Smooth muscle cell (in vitro differentiated cells): ENCODE results near the gene FGFR2. TPM values are rescaled to one million over a fixed set of nuclear protein-coding genes. Genes with fewer than 3 reads are reported as not detected.

Experiments used
- DNase-seq: peaks from one replicate; lab custom pipeline; 2025; ENCODE audit not compliant: unreplicated experiment; lab: John Stamatoyannopoulos, UW
- H2AFZ ChIP-seq: fragments of 200-600 bp; sonication (generic); 2 replicates; pipeline ENCODE4 v1.6.0; 2016; ENCODE audit warnings: antibody characterized with exemption, low read depth, mild to moderate bottlenecking
- H3F3A ChIP-seq: fragments of 200-600 bp; sonication (generic); 2 replicates; pipeline ENCODE4 v1.6.0; 2017; ENCODE audit warnings: antibody characterized with exemption, low read depth
- H3K27ac ChIP-seq: fragments of 200-600 bp; sonication (generic); 2 replicates; pipeline ENCODE4 v1.5.1; 2016; ENCODE audit warnings: low read depth, mild to moderate bottlenecking
- H3K27me3 ChIP-seq: fragments of 200-600 bp; sonication (generic); 2 replicates; pipeline ENCODE4 v1.6.1; 2016; ENCODE audit warnings: low read depth, mild to moderate bottlenecking
- H3K36me3 ChIP-seq: fragments of 200-600 bp; sonication (generic); 2 replicates; pipeline ENCODE4 v1.5.1; 2016; ENCODE audit warnings: low read depth
- H3K4me1 ChIP-seq: fragments of 200-600 bp; sonication (generic); 2 replicates; pipeline ENCODE4 v1.5.1; 2016; ENCODE audit warnings: low read depth
- H3K4me2 ChIP-seq: fragments of 200-600 bp; sonication (generic); 2 replicates; pipeline ENCODE4 v1.6.0; 2016; ENCODE audit warnings: mild to moderate bottlenecking
- H3K4me3 ChIP-seq: fragments of 200-600 bp; sonication (generic); 2 replicates; pipeline ENCODE4 v1.5.1; 2016; ENCODE audit warnings: mild to moderate bottlenecking
- H3K79me2 ChIP-seq: fragments of 200-600 bp; sonication (generic); 2 replicates; pipeline ENCODE4 v1.6.0; 2016; ENCODE audit warnings: low read depth, mild to moderate bottlenecking
- H3K9ac ChIP-seq: fragments of 200-600 bp; sonication (generic); 2 replicates; pipeline ENCODE4 v1.6.0; 2016; ENCODE audit warnings: low read depth
- H3K9me3 ChIP-seq: fragments of 200-600 bp; sonication (generic); replicated peaks from 2 replicates; pipeline ENCODE4 v1.5.1; 2016; ENCODE audit warnings: low read depth
- H4K20me1 ChIP-seq: fragments of 200-600 bp; sonication (generic); 2 replicates; pipeline ENCODE4 v1.6.0; 2016; ENCODE audit warnings: low read depth
- CTCF ChIP-seq: fragments of 200-600 bp; sonication (generic); IDR thresholded peaks from 2 replicates; pipeline ENCODE4 v1.5.1; 2017; ENCODE audit warnings: borderline replicate concordance, mild to moderate bottlenecking, antibody characterized with exemption; ENCODE audit not compliant: insufficient read depth, poor library complexity, severe bottlenecking
- WGBS: methylation state at CpG from one replicate; pipeline ENCODE4 v1.1.7; 2016; ENCODE audit warnings: low lambda C conversion rate; 5-methylcytosine and 5-hydroxymethylcytosine counted together
- polyA plus RNA-seq: library from polyadenylated mRNA; unstranded; fragments of >200 nt; fragmentation: Nextera tagmentation; extraction: Ambion mirVana; gene quantifications from 2 replicates; pipeline ENCODE4 v1.2.1, GENCODE V29; 2016
- total RNA-seq: library from RNA; depleted of rRNA; stranded (reverse); fragments of >200 nt; gene quantifications from 2 replicates; pipeline ENCODE4 v1.2.3, GENCODE V29; 2014

Gene FGFR2
- total and polyA plus RNA-seq, 2 experiments from 2014 or later, result 85.9 to 103 TPM

GRCh38 chr10:121617176-121617575 lies 18.9 kb upstream of the FGFR2 start:
- H3K27ac ChIP-seq, result no peak overlapping the region
- no peaks in the 10 kb centered on the region for H3F3A ChIP-seq
- peaks cover 4% of the 10 kb centered on the region for H3K9me3 ChIP-seq
- 96% methylated on average over 7 of the region's 7 CpGs for WGBS
- no peaks in the 10 kb centered on the region for H3K36me3 ChIP-seq
- no peak for DNase-seq
- no peak for TF ChIP-seq CTCF
- no peak overlapping the region for H3K4me3 ChIP-seq
- H2AFZ ChIP-seq, result no peak overlapping the region
- no peak overlapping the region for H3K4me2 ChIP-seq
- no peaks in the 10 kb centered on the region for H3K79me2 ChIP-seq
- H3K9ac ChIP-seq, result no peak overlapping the region
- no peaks in the 10 kb centered on the region for H3K4me1 ChIP-seq
- H3K27me3 ChIP-seq, result no peaks in the 10 kb centered on the region
- H4K20me1 ChIP-seq, result no peaks in the 10 kb centered on the region

- Histone ChIP-seq H2AFZ (no peak overlapping the region), H4K20me1 (no peaks in the 10 kb centered on the region), H3K27me3 (no peaks in the 10 kb centered on the region), H3K4me2 (no peak overlapping the region), H3K36me3 (no peaks in the 10 kb centered on the region), H3K9ac (no peak overlapping the region), H3F3A (peaks cover 1% of the 10 kb centered on the region), H3K79me2 (no peaks in the 10 kb centered on the region), H3K4me1 (no peaks in the 10 kb centered on the region), H3K4me3 (no peak overlapping the region), H3K27ac (no peak overlapping the region), H3K9me3 (peaks cover 4% of the 10 kb centered on the region)
- WGBS, result 68% methylated on average over 11 of the region's 11 CpGs
- no peak for DNase-seq
- TF ChIP-seq CTCF, result no peak
These were observed 18.0 kb upstream of the FGFR2 start for GRCh38 chr10:121616291-121616690.

- Histone ChIP-seq H4K20me1 (no peaks in the 10 kb centered on the region), H3K4me2 (no peak overlapping the region), H3K79me2 (no peaks in the 10 kb centered on the region), H3K27me3 (no peaks in the 10 kb centered on the region), H3F3A (peaks cover 6% of the 10 kb centered on the region), H2AFZ (no peak overlapping the region), H3K27ac (no peak overlapping the region), H3K9ac (no peak overlapping the region), H3K36me3 (no peaks in the 10 kb centered on the region), H3K4me3 (no peak overlapping the region), H3K4me1 (no peaks in the 10 kb centered on the region), H3K9me3 (peaks cover 4% of the 10 kb centered on the region)
- no peak for DNase-seq
- TF ChIP-seq CTCF, result no peak
- 77% methylated on average over 7 of the region's 7 CpGs for WGBS
These were observed 17.6 kb upstream of the FGFR2 start for GRCh38 chr10:121615836-121616235.

- Histone ChIP-seq H3K27me3 (no peaks in the 10 kb centered on the region), H3K4me2 (no peak overlapping the region)
- WGBS, result 60% methylated on average over 12 of the region's 12 CpGs
These were observed 17.2 kb upstream of the FGFR2 start for GRCh38 chr10:121615435-121615793.

More at GRCh38 chr10:121615435-121615793, 17.2 kb upstream of the FGFR2 start:
- Histone ChIP-seq H4K20me1 (no peaks in the 10 kb centered on the region), H3K27ac (no peak overlapping the region), H3F3A (peaks cover 8% of the 10 kb centered on the region), H3K9ac (no peak overlapping the region), H3K4me1 (no peaks in the 10 kb centered on the region), H2AFZ (no peak overlapping the region), H3K9me3 (peaks cover 4% of the 10 kb centered on the region), H3K79me2 (no peaks in the 10 kb centered on the region), H3K4me3 (no peak overlapping the region), H3K36me3 (no peaks in the 10 kb centered on the region)
- TF ChIP-seq CTCF, result no peak
- DNase-seq, result no peak
